ENCODE measurements around the gene CHAC2. TPM values are rescaled to one million over a fixed set of nuclear protein-coding genes. Genes with fewer than 3 reads are reported as not detected.
A peak's percentile ranks its signal among the peaks of the same experiment; 100 is the strongest.

Gene CHAC2
- total RNA-seq, 6 experiments from 2014 or later = 4.7 to 7.2 (median 5.4) TPM

DNA sequence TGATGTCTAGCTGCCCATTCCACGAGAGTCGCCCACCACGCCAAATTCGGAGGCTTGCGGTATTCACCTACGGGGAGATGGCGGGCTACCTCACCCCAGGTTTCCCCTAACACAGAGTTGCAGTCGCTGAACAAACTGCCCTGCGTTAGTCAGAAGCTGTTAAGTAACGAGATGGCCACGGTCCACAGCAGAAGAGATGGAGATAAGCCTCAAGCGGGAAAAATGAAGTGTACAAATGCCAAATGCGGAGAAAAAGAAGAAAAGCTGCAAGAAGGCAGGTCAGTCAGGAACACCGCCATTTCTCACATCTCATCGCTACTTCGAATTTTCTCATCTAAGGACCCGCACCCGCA, 18.7 kb downstream of the CHAC2 start:
- peaks cover 13% of the 10 kb centered on the region for H3K36me3 Mint-ChIP-seq (ENCODE audit: low read depth)
- H3K4me3 Mint-ChIP-seq = peak overlapping the region; percentile 98
- peaks cover 36% of the 10 kb centered on the region for H3K4me1 Mint-ChIP-seq (ENCODE audit: low read depth)
- H3K27ac Mint-ChIP-seq = peak overlapping the region; percentile 89
- no peaks in the 10 kb centered on the region; the same call in none of the 2 replicates for H3K27me3 Mint-ChIP-seq (ENCODE audit: insufficient read depth)
- no peaks in the 10 kb centered on the region for H3K9me3 Mint-ChIP-seq
- TF ChIP-seq, protein P1, sequence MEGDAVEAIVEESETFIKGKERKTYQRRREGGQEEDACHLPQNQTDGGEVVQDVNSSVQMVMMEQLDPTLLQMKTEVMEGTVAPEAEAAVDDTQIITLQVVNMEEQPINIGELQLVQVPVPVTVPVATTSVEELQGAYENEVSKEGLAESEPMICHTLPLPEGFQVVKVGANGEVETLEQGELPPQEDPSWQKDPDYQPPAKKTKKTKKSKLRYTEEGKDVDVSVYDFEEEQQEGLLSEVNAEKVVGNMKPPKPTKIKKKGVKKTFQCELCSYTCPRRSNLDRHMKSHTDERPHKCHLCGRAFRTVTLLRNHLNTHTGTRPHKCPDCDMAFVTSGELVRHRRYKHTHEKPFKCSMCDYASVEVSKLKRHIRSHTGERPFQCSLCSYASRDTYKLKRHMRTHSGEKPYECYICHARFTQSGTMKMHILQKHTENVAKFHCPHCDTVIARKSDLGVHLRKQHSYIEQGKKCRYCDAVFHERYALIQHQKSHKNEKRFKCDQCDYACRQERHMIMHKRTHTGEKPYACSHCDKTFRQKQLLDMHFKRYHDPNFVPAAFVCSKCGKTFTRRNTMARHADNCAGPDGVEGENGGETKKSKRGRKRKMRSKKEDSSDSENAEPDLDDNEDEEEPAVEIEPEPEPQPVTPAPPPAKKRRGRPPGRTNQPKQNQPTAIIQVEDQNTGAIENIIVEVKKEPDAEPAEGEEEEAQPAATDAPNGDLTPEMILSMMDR (IDR thresholded peaks at IDR 0.05) = no peak
- DNase-seq = peak; percentile 38

DNA sequence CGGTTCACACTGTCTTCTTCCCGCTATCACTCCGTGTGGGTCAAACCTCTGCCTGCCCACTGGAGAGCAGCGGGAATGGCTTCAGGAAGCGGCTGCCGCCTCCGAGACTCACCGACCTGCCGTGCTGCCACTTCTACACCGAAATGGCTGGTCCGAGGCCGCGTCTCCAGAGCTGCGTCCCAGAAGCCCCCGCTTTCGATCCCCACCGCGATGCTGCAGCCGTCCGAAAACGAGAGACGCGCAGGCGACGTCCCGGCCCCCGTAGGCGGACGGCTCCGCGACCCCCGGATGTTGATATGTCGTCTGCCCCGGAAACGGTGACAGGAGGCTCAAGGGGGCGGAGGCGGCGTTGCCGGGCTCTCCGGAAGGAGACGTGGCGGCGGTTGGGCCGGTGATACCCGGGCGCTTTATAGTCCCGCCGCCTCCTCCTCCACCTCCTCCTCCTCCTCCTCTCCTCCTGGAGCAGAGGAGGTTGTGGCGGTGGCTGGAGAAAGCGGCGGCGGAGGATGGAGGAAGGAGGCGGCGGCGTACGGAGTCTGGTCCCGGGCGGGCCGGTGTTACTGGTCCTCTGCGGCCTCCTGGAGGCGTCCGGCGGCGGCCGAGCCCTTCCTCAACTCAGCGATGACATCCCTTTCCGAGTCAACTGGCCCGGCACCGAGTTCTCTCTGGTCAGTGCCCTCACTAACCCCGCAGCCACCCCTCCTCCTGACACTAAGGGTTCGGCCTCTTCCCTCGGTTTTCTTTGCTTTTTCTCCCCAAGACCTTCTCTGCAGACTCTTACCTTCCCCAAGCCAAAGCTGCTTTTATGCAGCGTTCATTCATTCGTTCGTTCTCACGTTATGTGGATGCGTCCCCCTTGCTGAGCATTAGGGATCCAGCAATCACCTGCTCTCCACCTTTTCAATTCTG, 19.4 kb downstream of the CHAC2 start, which contains the start of the genes ASB3 and ERLEC1:
Gene ASB3, minus strand, starts transcription at position 249 of the 909 bp plus-strand sequence. CDS start 21,381 bp downstream, outside the sequence.
Gene ERLEC1, plus strand, starts transcription at position 340 of the 909 bp plus-strand sequence. Its CDS starts 167 bp downstream, at position 507.
- no peaks in the 10 kb centered on the region for H3K9me3 Mint-ChIP-seq
- DNase-seq = peak; percentile 79
- TF ChIP-seq, protein P1 (IDR thresholded peaks at IDR 0.05) = no peak
- peak within 1 kb of the TSS; percentile 89 for H3K27ac Mint-ChIP-seq
- peaks cover 36% of the 10 kb centered on the region for H3K4me1 Mint-ChIP-seq (ENCODE audit: low read depth)
- H3K27me3 Mint-ChIP-seq (ENCODE audit: insufficient read depth) = no peaks in the 10 kb centered on the region; the same call in none of the 2 replicates
- H3K36me3 Mint-ChIP-seq (ENCODE audit: low read depth) = peaks cover 13% of the 10 kb centered on the region
- peak within 1 kb of the TSS; percentile 98 for H3K4me3 Mint-ChIP-seq

DNA sequence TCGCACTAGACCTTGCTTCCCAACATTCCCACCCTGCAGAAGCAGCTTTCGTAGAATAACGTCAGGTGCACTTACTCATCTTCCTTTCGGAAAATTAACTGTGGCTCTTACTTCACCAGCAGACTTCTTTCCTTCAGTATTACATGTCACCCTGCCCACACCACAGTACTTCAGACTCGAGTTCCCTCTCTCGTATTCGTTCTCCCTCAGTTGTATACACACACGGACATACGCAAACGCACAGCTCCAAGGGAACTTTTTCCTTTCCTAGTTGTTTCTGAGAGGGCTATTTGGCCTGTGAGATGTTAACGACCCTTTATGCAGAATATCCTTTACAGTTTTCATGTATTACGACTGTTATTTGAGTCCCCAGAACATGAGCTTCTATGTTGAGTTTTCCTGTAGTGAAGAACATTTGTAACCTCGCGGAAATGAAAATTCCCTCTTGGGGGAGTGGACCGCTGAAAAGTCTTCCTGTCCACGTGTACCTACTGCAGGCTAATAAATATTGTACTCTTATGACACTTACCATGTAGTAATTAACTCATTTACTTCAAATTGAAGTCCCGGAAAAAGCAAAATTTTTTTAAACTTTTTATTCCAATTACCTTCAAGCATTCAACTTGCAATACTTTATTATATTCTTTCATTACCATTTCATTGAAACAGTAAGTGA, 20.1 kb downstream of the CHAC2 start:
- peak overlapping the region; percentile 98 for H3K4me3 Mint-ChIP-seq
- no peaks in the 10 kb centered on the region for H3K9me3 Mint-ChIP-seq
- no peaks in the 10 kb centered on the region; the same call in none of the 2 replicates for H3K27me3 Mint-ChIP-seq (ENCODE audit: insufficient read depth)
- peaks cover 41% of the 10 kb centered on the region for H3K4me1 Mint-ChIP-seq (ENCODE audit: low read depth)
- H3K27ac Mint-ChIP-seq = peak overlapping the region; percentile 89
- H3K36me3 Mint-ChIP-seq (ENCODE audit: low read depth) = peaks cover 13% of the 10 kb centered on the region
- TF ChIP-seq, protein P1 (IDR thresholded peaks at IDR 0.05) = no peak
- peak; percentile 18 for DNase-seq

DNA sequence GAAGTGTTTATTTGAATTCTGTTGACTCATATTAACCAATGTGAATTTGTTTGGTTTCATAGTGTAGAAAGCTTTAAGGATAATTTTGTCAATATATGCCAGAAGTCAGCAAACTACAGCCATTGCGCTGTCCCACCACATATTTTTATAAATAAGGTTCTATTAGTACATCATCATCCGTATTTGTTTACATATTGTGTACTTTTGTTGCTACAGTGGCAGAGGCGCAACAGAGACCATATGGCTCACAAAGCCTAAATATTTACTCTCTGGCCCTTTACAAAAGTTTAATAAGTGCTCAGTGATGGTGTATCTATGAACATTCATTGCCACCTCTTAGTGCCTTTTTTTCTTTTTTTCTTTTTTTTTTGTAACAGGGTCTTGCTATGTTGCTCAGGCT, 25.7 kb downstream of the CHAC2 start:
- DNase-seq = no peak
- Mint-ChIP-seq H3K9me3 (no peaks in the 10 kb centered on the region), H3K27ac (peak overlapping the region; percentile 56)

DNA sequence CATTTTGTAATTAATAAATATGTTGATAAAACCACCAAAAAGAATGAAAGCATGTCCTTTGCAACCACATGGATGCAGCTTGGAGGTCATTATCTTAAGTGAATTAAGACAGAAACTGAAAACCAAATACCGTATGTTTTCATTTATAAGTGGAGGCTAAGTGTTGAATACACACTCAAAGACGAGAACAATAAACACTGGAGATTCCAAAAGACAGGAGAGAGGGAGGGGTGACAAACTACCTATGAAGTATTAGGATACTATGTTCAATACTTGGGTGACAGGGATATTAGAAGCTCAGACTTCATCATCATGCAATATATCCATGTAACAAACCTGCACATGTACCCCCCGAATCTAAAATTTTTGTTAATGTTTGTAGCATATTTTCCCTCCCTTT, 26.2 kb downstream of the CHAC2 start:
- H3K4me1 Mint-ChIP-seq (ENCODE audit: low read depth) = peaks cover 26% of the 10 kb centered on the region
- no peaks in the 10 kb centered on the region for H3K9me3 Mint-ChIP-seq
- DNase-seq = no peak
- H3K27ac Mint-ChIP-seq = peak overlapping the region; percentile 49; the same call in 1 of the 2 replicates
- no peaks in the 10 kb centered on the region; the same call in 1 of the 2 replicates for H3K27me3 Mint-ChIP-seq (ENCODE audit: insufficient read depth)
- peaks cover 6% of the 10 kb centered on the region; the same call in 1 of the 2 replicates for H3K36me3 Mint-ChIP-seq (ENCODE audit: low read depth)
- TF ChIP-seq, protein P1 (IDR thresholded peaks at IDR 0.05) = no peak
- no peak overlapping the region for H3K4me3 Mint-ChIP-seq

More for the DNA sequence above, 25.7 kb downstream of the CHAC2 start:
- Mint-ChIP-seq H3K36me3 (ENCODE audit: low read depth) (peaks cover 11% of the 10 kb centered on the region; the same call in 1 of the 2 replicates), H3K4me1 (ENCODE audit: low read depth) (peaks cover 31% of the 10 kb centered on the region), H3K27me3 (ENCODE audit: insufficient read depth) (no peaks in the 10 kb centered on the region; the same call in 1 of the 2 replicates), H3K4me3 (no peak overlapping the region)
- TF ChIP-seq, protein P1 (IDR thresholded peaks at IDR 0.05) = no peak
